ENCODE measurements around the gene SETD1A. TPM values are rescaled to one million over a fixed set of nuclear protein-coding genes. Genes with fewer than 3 reads are reported as not detected.
"Not testable (repeated sequence)": the region's sequence is repeated elsewhere in the genome, so short reads cannot be mapped to it uniquely, and the experiment has no call there.

The SETD1A gene
- total RNA-seq, 1 donor, result 16.1 TPM

GRCh38 chr16:30925632-30925987 is 31.9 kb upstream of the SETD1A start:
- Histone ChIP-seq H3K27me3 (ENCODE audit: insufficient read depth, low read length) (no peaks in the 10 kb centered on the region), H3K4me3 (ENCODE audit: low read length) (no peak overlapping the region), H3K4me1 (ENCODE audit: insufficient read depth, low read length) (peaks cover 21% of the 10 kb centered on the region), H3K9me3 (ENCODE audit: low read depth, low read length) (no peaks in the 10 kb centered on the region)

DNA sequence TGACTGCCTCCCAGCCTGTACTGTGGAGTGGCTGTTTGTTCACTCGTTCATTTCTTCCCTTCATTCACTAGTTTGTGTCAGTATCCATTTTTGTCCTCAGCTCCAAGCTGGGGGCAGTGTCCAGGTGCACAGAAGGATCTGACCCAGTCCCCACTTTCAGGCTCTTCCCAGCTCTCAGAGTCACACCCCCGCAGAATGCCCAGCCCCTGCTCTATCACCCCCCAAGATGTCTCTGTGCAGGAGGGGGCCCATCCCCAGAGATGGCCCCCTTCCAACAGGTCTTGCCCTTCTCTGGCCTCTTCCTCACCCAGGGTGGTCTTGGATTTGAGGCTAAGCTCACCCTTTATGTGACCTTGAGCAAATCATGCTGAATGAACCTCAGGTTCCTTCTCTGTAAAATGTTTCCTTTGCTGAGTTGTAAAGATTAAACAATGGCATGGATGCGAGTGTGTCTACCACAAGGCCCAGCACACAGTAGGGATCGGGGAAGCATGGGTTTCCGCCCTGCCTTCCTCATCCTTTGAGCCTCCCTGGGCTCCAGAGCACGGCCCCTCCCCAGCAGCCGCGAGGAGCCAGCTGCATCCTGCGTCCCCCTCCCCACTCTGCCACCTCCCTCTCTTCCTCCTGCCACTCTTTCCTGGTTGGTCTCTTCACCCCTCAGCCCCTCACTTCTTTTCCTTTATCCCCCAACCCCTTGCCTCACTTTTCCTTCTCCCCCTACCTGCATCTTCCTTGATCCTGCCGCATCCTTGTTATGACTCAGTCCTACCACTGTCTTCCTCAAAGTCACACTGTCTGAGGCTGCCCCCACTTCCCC is 31.4 kb upstream of the SETD1A start:
- Histone ChIP-seq H3K4me1 (ENCODE audit: insufficient read depth, low read length) (peaks cover 20% of the 10 kb centered on the region), H3K4me3 (ENCODE audit: low read length) (no peak overlapping the region), H3K27me3 (ENCODE audit: insufficient read depth, low read length) (no peaks in the 10 kb centered on the region), H3K9me3 (ENCODE audit: low read depth, low read length) (no peaks in the 10 kb centered on the region)

GRCh38 chr16:30926937-30927788 is 30.4 kb upstream of the SETD1A start:
- no peaks in the 10 kb centered on the region for H3K9me3 ChIP-seq (ENCODE audit: low read depth, low read length)

DNA sequence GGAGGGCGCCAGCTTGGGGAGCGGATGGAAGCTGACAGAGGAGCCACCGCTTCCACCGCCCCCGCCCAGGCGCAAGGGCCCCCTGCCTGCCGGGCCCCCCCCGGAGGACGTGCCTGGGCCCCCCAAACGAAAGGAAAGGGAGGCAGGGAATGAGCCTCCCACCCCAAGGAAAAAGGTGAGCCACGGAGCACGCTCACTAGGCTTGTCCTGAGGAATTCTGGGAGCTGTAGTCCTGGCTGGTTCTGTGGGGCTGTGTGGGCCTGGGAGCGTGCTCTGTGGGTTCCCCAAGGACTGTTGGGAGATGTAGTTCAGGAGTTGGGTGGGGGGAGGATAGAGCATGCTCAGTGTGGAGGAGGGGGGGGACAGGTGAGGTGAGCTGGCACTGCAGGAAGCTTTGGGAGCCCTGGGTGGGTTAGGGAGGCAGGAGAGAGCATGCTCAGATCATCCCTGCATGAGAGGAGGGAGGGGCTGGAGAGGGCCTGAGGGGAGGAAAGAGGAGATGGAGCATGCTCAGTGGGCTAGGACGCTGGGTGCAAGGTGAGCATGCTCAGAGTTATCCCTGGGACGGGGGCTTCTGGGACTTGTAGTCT is 29.7 kb upstream of the SETD1A start:
- Histone ChIP-seq H3K4me3 (ENCODE audit: low read length) (no peak overlapping the region), H3K4me1 (ENCODE audit: insufficient read depth, low read length) (peaks cover 10% of the 10 kb centered on the region), H3K9me3 (ENCODE audit: low read depth, low read length) (no peaks in the 10 kb centered on the region), H3K27me3 (ENCODE audit: insufficient read depth, low read length) (no peaks in the 10 kb centered on the region)

More at GRCh38 chr16:30926937-30927788, 30.4 kb upstream of the SETD1A start:
- Histone ChIP-seq H3K27me3 (ENCODE audit: insufficient read depth, low read length) (no peaks in the 10 kb centered on the region), H3K4me3 (ENCODE audit: low read length) (no peak overlapping the region), H3K4me1 (ENCODE audit: insufficient read depth, low read length) (peaks cover 11% of the 10 kb centered on the region)

DNA sequence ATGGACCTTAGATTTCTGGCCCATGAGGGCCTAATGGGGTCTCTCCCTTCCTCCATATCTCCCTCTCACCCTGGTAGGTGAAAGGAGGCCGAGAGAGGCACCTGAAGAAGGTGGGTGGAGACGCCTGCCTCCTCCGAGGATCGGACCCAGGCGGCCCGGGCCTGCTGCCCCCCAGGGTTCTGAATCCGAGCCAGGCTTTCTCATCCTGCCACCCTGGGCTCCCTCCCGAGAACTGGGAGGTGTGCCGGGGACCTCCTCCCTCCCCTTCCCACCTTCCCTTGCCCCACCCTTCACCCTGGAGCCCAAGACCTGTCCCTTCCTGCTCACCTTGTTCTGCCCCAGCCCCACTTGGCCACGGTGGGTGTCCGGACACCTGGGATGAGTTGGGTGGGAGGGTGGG is 29.2 kb upstream of the SETD1A start:
- Histone ChIP-seq H3K27me3 (ENCODE audit: insufficient read depth, low read length) (no peaks in the 10 kb centered on the region), H3K4me3 (ENCODE audit: low read length) (no peak overlapping the region), H3K9me3 (ENCODE audit: low read depth, low read length) (no peaks in the 10 kb centered on the region), H3K4me1 (ENCODE audit: insufficient read depth, low read length) (peaks cover 10% of the 10 kb centered on the region)

DNA sequence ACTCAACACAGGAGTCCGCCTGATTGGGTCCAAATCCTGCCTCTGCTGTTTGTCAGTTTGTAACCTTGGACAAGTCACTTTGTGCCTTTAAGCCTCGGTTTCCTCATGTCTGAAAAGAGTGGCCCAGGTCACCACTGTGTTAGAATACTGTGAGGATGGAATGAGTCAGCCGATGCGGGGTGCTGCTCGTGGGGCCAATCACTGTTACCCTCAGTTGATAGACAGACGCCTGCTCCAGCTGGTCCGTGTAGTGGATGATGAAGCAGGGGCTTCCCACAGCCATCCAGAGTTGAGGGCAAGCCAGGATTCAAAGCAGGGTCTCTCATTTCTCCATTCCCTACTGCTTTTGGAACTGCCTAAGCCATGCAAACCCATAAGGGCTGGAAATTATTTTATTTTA is 28.4 kb upstream of the SETD1A start:
- Histone ChIP-seq H3K4me3 (ENCODE audit: low read length) (no peak overlapping the region), H3K4me1 (ENCODE audit: insufficient read depth, low read length) (peaks cover 8% of the 10 kb centered on the region), H3K27me3 (ENCODE audit: insufficient read depth, low read length) (no peaks in the 10 kb centered on the region), H3K9me3 (ENCODE audit: low read depth, low read length) (no peaks in the 10 kb centered on the region)

DNA sequence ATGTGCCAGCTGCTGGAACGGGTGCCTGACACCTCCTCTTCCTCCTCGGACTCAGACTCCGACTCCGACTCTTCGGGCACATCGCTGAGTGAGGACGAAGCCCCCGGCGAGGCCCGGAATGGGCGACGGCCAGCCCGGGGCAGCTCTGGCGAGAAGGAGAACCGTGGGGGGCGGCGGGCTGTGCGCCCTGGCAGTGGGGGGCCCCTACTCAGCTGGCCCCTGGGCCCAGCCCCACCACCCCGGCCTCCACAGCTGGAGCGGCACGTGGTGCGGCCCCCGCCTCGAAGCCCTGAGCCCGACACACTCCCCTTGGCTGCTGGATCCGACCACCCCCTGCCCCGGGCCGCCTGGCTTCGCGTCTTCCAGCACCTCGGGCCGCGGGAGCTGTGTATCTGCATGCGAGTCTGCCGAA is 27.4 kb upstream of the SETD1A start:
- Histone ChIP-seq H3K27me3 (ENCODE audit: insufficient read depth, low read length) (no peaks in the 10 kb centered on the region), H3K4me1 (ENCODE audit: insufficient read depth, low read length) (peaks cover 7% of the 10 kb centered on the region), H3K9me3 (ENCODE audit: low read depth, low read length) (no peaks in the 10 kb centered on the region), H3K4me3 (ENCODE audit: low read length) (no peak overlapping the region)

DNA sequence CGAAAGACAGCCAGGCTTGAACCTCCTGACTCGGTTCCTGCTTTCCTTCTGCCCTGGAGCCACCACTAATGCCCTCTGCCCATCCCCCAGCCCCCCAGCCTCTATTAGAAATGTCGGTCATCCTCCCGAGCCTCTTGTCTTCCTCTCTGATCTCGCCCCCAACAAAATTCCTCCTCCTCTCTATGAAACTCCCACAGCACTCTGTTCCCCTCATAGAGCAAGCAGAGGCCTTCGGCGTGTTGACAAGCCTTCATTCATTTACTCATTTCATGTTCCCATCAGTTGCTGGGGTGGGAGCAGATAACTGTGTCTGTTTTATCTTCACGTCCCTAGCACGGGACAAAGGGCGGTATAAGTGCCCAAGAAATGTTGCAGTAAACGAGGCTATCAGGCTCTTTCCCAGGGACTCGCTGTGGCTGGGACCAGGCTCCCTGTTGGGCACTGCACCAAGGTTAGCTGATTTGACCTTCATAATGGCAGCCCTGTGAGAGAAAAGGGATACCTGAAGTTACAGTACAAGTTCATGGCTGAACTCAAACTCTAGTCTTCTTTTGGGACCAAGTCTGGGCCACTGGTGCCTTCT is 26.4 kb upstream of the SETD1A start:
- H3K27me3 ChIP-seq (ENCODE audit: insufficient read depth, low read length), result no peaks in the 10 kb centered on the region
- no peaks in the 10 kb centered on the region for H3K9me3 ChIP-seq (ENCODE audit: low read depth, low read length)
- H3K4me1 ChIP-seq (ENCODE audit: insufficient read depth, low read length), result peaks cover 7% of the 10 kb centered on the region
- no peak overlapping the region for H3K4me3 ChIP-seq (ENCODE audit: low read length)

DNA sequence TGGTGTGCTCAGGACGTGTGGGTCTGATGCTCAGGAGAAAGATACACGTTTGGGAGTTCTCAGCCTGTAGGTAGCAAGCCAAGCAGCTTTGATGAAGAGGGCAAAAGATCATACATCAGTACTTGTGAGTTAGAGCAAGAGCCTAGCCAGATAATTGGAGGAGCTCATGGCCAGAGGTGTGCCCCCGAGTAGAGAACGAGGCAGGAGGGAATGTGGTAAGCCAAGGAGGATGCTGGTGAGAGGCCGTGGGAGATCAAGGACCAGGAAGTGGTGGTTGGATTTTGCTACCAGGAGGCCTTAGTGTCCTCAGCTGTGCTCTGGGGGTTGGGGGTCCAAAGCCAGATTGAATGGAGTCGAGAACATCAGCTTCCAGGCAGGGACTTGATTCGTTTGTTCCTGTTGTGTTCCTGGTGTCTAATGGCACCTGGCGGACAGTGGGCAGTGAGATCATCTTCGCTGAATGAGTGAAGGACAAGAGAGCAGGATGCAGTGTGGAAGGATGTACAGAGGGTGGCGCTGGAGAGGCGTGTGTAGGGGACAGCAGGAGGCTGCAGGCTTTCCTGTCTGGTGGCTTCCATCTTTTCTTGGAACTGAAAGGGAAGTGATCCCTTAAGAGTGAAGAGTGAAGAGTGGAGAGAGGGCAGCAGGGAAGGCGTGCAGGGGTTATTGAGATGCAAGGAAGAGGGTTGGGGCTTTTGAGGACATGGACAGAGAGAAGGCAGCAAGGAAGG is 22.6 kb upstream of the SETD1A start:
- peaks cover 16% of the 10 kb centered on the region for H3K4me1 ChIP-seq (ENCODE audit: insufficient read depth, low read length)
- H3K27me3 ChIP-seq (ENCODE audit: insufficient read depth, low read length), result no peaks in the 10 kb centered on the region
- no peak overlapping the region for H3K4me3 ChIP-seq (ENCODE audit: low read length)
- H3K9me3 ChIP-seq (ENCODE audit: low read depth, low read length), result no peaks in the 10 kb centered on the region

DNA sequence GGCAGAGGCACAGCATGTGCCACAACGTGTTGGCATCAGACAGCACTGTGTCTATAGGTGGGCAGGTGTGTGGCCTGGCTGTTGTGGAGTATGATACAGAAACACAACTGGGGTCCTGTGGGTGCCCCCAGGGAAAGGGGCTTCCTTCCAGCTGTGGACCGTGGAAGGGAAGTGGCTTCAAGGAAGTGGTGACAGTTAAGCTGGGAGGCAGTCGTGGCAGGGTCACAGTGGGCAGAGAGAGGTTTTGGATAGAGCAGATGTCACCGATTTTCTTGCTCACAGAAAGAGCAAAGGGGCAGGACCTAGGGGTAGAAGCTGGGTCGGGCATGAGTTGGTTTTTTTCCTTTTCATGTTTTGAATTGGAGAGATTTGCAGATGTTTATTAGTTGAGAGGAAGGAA is 19.9 kb upstream of the SETD1A start:
- H3K4me1 ChIP-seq (ENCODE audit: insufficient read depth, low read length), result peaks cover 26% of the 10 kb centered on the region
- no peak overlapping the region for H3K4me3 ChIP-seq (ENCODE audit: low read length)
- H3K9me3 ChIP-seq (ENCODE audit: low read depth, low read length), result no peaks in the 10 kb centered on the region
- no peaks in the 10 kb centered on the region for H3K27me3 ChIP-seq (ENCODE audit: insufficient read depth, low read length)

- not testable (repeated sequence) for H3K4me3 ChIP-seq (ENCODE audit: low read length); H3K9me3 ChIP-seq (ENCODE audit: low read depth, low read length); H3K27me3 ChIP-seq (ENCODE audit: insufficient read depth, low read length)
- H3K4me1 ChIP-seq (ENCODE audit: insufficient read depth, low read length), result peaks cover 28% of the 10 kb centered on the region
Observed at GRCh38 chr16:30939571-30939970, 18.0 kb upstream of the SETD1A start.

DNA sequence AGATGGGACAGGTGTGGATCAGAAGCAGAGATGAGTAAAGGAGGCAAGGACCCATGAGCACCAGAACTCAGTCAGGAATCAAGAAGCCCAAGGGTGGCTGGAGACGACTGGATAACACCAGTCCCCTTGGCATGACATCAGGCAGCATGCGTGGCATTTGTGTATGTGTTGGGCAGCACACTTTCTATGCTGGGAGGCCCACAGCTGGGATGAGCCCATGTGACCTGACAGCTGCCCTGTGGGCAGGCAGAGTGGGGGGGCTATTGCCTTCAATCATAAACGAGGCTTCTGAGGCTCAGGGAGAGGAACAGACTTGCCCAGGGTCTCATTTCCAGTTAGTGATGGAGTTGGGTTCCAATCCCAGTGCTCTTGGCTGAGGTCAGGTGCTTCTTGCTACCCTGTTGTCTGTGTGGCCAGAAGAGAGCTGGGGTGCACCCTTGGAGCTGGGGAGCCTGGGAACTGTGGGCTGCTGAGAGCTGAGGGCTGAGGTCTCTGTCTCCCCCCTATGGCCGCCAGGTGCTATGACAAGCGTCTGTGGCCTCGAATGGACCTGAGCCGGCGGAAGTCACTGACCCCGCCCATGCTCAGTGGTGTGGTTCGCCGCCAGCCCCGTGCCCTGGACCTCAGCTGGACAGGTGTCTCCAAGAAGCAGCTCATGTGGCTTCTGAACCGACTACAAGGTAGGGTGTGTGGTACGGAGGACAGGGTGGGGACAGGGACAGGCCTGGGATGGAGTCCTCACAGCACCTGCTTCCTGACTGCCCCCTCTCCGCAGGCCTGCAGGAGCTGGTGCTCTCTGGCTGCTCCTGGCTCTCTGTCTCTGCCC is 15.7 kb upstream of the SETD1A start:
- Histone ChIP-seq H3K4me1 (ENCODE audit: insufficient read depth, low read length) (peaks cover 23% of the 10 kb centered on the region), H3K9me3 (ENCODE audit: low read depth, low read length) (no peaks in the 10 kb centered on the region), H3K27me3 (ENCODE audit: insufficient read depth, low read length) (no peaks in the 10 kb centered on the region), H3K4me3 (ENCODE audit: low read length) (no peak overlapping the region)

DNA sequence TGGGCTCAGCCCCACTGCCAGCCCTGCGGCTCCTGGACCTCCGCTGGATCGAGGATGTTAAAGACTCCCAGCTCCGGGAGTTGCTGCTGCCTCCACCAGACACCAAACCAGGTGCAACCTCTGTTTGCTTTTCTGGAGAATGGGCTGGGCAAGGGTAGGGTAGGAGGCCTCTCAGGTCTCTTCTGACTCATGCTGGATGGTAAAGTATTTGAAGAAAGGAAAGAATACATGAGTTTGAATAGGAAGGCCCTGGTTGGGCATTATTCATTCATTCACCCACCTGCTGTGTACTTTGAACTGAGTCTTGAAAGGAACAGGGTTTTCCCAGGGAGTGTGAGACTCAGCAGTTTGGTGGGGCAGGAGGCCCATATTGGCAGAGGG is 15.1 kb upstream of the SETD1A start:
- Histone ChIP-seq H3K27me3 (ENCODE audit: insufficient read depth, low read length) (no peaks in the 10 kb centered on the region), H3K9me3 (ENCODE audit: low read depth, low read length) (no peaks in the 10 kb centered on the region), H3K4me1 (ENCODE audit: insufficient read depth, low read length) (peaks cover 21% of the 10 kb centered on the region), H3K4me3 (ENCODE audit: low read length) (no peak overlapping the region)

GRCh38 chr16:30944352-30944751 is 13.2 kb upstream of the SETD1A start:
- Histone ChIP-seq H3K9me3 (ENCODE audit: low read depth, low read length) (no peaks in the 10 kb centered on the region), H3K27me3 (ENCODE audit: insufficient read depth, low read length) (no peaks in the 10 kb centered on the region), H3K4me1 (ENCODE audit: insufficient read depth, low read length) (peaks cover 21% of the 10 kb centered on the region), H3K4me3 (ENCODE audit: low read length) (no peak overlapping the region)
